ENCODE results near the gene APOC4.
"Not testable (repeated sequence)": the region's sequence is repeated elsewhere in the genome, so short reads cannot be mapped to it uniquely, and the experiment has no call there.

APOC4 gene, protein sequence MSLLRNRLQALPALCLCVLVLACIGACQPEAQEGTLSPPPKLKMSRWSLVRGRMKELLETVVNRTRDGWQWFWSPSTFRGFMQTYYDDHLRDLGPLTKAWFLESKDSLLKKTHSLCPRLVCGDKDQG
- 0 reads per million in 4 donors for total RNA-seq

- DNase-seq: no peak
Observed at GRCh38 chr19:44942067-44942571, at the start of gene APOC4. TSS of gene APOC4 (plus strand) at chr19:44942237. CDS start at chr19:44942278, 41 bp downstream.

DNA sequence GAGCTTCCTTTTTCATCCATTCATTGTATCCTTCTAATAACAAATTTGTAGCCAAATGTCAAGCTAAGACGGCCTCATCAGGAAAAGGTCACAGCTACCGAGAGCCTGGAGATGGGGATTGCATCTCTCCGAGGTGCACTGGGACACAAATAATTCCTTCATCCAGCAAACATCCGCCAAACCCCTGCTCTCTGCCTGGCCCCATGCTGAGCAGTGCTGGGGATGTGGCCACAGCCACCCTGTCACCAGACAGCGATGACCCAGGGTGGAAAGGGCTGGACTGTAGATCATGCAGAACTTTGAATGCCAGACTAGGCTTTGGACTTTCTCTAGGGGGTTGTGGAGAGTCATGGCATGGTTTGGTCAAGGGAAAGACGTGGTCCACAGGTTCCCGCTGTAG lies 49.1 kb upstream of the APOC4 start:
- DNase-seq: no peak

DNA sequence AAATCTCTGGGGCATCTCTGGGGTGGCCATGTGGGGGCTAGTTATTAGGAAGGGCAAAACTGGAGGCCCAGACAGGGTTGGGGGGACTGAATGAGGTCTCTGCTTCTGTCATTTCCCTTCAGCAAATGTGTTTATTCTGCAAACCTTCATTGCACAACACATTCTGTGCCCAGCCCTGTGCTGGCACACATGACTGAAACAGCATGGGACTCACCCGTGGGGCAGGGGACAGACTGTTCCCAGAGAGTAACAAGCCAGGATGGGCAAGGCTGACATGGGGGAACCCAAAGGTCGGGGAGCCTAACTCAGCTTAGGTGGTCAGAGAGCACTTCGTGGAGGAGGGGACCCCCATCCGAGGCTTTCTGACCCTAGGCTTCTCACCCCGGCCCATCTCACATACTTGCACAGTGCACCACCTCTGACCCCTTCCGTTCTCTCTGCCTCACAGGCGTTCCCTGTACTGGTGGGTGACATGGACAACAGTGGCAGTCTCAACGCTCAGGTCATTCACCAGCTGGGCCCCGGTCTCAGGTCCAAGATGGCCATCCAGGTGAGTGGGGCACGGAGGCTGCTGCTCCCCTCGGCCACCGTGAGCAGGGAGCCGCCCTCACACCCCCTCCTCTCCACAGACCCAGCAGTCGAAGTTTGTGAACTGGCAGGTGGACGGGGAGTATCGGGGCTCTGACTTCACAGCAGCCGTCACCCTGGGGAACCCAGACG lies 48.5 kb upstream of the APOC4 start:
- DNase-seq: no peak

DNA sequence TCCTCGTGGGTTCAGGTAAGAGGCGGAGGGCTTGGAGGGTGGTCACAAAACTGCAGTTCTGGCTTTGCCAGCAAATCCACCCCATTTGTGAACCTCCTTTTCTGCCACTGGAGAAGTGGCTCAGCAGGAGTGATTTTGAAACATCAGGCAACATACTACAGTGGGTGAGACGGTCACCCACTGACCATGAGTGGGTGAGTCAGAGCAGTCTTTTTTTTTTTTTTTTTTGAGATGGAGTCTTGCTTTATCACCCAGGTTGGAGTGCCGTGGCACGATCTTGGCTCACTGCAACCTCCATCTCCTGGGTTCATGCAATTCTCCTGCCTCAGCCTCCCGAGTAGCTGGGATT lies 48.0 kb upstream of the APOC4 start:
- DNase-seq: no peak

GRCh38 chr19:44894946-44895345 lies 47.1 kb upstream of the APOC4 start:
- no peak for DNase-seq

GRCh38 chr19:44897835-44898234 lies 44.2 kb upstream of the APOC4 start:
- DNase-seq: no peak

GRCh38 chr19:44900328-44901244 lies 41.5 kb upstream of the APOC4 start:
- DNase-seq: no peak

GRCh38 chr19:44903216-44903601 lies 38.8 kb upstream of the APOC4 start:
- DNase-seq: no peak

- DNase-seq: peak; percentile 45 to 61 (median 56)
Observed at GRCh38 chr19:44903602-44904425, 38.2 kb upstream of the APOC4 start.

DNA sequence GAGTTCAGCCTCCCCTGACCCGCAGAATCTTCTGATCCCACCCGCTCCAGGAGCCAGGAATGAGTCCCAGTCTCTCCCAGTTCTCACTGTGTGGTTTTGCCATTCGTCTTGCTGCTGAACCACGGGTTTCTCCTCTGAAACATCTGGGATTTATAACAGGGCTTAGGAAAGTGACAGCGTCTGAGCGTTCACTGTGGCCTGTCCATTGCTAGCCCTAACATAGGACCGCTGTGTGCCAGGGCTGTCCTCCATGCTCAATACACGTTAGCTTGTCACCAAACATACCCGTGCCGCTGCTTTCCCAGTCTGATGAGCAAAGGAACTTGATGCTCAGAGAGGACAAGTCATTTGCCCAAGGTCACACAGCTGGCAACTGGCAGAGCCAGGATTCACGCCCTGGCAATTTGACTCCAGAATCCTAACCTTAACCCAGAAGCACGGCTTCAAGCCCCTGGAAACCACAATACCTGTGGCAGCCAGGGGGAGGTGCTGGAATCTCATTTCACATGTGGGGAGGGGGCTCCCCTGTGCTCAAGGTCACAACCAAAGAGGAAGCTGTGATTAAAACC lies 37.5 kb upstream of the APOC4 start:
- no peak for DNase-seq

DNA sequence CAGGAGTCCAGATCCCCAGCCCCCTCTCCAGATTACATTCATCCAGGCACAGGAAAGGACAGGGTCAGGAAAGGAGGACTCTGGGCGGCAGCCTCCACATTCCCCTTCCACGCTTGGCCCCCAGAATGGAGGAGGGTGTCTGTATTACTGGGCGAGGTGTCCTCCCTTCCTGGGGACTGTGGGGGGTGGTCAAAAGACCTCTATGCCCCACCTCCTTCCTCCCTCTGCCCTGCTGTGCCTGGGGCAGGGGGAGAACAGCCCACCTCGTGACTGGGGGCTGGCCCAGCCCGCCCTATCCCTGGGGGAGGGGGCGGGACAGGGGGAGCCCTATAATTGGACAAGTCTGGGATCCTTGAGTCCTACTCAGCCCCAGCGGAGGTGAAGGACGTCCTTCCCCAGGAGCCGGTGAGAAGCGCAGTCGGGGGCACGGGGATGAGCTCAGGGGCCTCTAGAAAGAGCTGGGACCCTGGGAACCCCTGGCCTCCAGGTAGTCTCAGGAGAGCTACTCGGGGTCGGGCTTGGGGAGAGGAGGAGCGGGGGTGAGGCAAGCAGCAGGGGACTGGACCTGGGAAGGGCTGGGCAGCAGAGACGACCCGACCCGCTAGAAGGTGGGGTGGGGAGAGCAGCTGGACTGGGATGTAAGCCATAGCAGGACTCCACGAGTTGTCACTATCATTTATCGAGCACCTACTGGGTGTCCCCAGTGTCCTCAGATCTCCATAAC lies 36.4 kb upstream of the APOC4 start, which contains the start of gene APOE:
Gene APOE (plus strand): TSS at position 360 of the 724 bp plus-strand sequence. CDS start 829 bp downstream, outside the sequence.
- no peak for DNase-seq

- no peak for DNase-seq
Observed at GRCh38 chr19:44907613-44908012, 34.4 kb upstream of the APOC4 start.

GRCh38 chr19:44908074-44908835 lies 33.8 kb upstream of the APOC4 start:
- no peak for DNase-seq

DNA sequence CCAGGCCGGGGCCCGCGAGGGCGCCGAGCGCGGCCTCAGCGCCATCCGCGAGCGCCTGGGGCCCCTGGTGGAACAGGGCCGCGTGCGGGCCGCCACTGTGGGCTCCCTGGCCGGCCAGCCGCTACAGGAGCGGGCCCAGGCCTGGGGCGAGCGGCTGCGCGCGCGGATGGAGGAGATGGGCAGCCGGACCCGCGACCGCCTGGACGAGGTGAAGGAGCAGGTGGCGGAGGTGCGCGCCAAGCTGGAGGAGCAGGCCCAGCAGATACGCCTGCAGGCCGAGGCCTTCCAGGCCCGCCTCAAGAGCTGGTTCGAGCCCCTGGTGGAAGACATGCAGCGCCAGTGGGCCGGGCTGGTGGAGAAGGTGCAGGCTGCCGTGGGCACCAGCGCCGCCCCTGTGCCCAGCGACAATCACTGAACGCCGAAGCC lies 33.2 kb upstream of the APOC4 start:
- DNase-seq: no peak

GRCh38 chr19:44909775-44910174 lies 32.3 kb upstream of the APOC4 start:
- no peak for DNase-seq

GRCh38 chr19:44911896-44912295 lies 30.1 kb upstream of the APOC4 start:
- not testable (repeated sequence) for DNase-seq

- no peak for DNase-seq
Observed at GRCh38 chr19:44912854-44913253, 29.2 kb upstream of the APOC4 start.

DNA sequence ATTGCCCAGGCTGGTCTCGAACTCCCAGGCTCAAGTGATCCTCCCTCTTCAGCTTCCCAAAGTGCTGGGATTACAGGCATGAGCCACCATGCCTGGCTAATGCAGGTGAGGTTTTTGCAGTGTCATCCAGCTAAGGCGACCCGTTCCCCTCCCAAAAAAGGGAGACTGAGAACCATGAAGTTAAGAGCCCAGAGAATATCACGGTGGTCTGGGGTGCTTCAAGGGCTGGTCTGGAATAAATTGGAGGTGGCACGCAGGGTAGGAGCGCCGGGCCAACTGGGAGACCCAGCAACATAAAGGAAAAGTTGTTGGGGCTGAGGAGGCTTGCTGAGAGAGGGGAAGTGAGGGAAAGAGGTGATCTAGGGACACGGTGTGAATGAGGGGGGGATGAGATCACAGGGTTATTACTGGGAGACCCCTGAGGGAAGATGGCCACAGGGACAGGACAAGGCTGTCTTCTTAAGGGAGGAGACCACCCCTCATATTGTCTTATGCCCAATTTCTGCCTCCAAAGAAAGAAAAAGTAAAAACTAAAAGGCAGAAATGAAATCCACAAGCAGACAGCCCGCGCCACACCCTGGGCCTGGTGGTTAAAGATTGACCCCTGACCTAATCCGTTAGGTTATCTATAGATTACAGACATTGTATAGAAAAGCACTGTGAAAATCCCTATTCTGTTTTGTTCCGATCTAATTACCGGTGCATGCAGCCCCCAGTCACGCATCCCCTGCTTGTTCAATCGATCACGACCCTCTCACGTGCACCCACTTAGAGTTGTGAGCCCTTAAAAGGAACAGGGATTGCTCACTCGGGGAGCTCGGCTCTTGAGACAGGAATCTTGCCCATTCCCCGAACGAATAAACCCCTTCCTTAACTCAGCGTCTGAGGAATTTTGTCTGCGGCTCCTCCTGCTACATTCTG lies 28.3 kb upstream of the APOC4 start:
- not testable (repeated sequence) for DNase-seq
